HG03095 (cell line): ENCODE data around the gene KIF25.
"Not testable (repeated sequence)": the region's sequence is repeated elsewhere in the genome, so short reads cannot be mapped to it uniquely, and the experiment has no call there.

ENCODE experiments used
- ATAC-seq: cut with Tn5 transposase; IDR thresholded peaks from one replicate; pipeline ENCODE4 v1.9.1; 2021; ENCODE audit warnings: moderate library complexity; ENCODE audit not compliant: unreplicated experiment

KIF25 gene

GRCh38 chr6:167993831-167994230 is 3.6 kb upstream of the KIF25 start:
- no peak for ATAC-seq

- no peak for ATAC-seq
Measured at GRCh38 chr6:167995302-167995701, 2.2 kb upstream of the KIF25 start.

DNA sequence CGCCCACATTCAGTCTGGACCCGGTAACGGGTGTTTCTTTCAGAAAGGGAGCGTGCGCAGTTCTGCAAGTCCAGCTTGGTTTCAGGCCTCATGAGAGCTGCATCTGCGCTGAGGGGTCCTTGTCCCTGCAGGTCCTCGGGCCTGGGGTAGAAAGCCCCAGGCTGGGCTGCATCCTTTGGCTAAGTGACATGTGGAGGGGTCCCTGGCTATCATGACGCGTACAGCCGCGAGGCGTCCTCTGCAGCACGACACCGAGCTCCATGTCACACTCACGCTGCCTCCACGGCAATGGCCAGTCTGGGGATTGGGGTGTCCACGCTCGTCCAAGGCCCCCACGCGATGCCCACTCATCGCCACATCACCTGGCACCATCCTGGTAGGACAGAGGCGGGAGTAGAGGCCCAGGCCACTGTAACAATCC is 1.7 kb upstream of the KIF25 start:
- ATAC-seq = no peak

- no peak for ATAC-seq
Measured at GRCh38 chr6:167996424-167997199, 859 bp upstream of the KIF25 start.

DNA sequence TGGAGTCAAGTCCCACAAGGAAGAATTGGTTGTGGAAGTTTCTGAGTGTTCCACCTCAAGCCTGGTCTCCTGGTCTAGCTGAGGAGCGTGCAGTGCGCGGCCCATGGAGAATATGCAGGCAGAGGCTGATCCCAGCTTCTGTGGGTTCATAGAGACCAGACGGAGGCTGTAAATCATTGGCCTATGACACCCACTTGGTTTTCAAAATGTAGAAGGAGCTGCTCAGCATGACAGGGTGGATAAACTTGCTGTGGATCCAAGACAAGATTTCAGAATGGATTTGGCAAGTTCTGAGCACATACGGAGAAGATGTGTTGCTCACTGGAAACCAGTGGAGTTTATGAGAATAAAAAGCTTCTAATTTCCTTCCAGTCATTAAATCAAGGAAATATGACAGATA is 744 bp downstream of the KIF25 start:
- no peak for ATAC-seq

DNA sequence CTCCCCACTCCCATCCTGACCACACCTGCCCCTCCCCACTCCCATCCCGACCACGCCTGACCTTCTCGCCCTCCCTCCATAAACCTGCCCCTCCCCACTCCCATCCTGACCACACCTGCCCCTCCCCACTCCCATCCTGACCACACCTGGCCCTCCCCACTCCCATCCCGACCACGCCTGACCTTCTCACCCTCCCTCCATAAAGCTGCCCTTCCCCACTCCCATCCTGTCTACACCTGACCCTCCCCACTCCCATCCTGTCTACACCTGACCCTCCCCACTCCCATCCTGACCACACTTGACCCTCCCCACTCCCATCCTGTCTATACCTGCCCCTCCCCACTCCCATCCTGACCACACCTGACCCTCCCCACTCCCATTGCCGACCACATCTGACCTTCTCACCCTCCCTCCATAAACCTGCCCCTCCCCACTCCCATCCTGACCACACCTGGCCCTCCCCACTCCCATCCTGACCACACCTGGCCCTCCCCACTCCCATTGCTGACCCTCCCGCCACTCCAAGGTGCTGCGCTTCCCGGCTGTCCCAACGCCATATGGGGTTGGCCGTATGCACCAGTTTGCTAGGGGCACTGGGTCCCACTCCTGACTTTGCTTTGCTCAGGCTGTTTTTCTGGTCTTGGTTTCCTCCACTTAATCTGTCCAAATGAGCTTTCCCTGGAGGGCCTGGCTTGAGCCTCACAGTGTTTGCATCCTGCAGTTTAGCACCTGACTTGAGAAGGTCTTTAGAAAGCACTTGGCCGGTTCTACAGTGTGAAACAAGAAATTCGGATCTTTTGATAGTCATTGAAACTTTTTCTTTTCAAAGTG is 2.9 kb downstream of the KIF25 start:
- no peak for ATAC-seq

GRCh38 chr6:168001029-168001332 is 3.5 kb downstream of the KIF25 start:
- ATAC-seq = no peak

DNA sequence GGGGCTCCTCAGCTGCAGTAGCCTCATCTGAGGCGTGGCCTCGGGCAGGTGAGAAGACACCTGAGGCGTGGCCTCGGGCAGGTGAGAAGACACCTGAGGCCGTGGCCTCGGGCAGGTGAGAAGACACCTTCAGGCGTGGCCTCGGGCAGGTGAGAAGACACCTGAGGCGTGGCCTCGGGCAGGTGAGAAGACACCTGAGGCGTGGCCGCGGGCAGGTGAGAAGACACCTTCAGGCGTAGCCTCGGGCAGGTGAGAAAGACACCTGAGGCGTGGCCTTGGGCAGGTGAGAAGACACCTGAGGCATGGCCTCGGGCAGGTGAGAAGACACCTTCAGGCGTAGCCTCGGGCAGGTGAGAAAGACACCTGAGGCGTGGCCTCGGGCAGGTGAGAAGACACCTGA is 4.0 kb downstream of the KIF25 start:
- ATAC-seq = not testable (repeated sequence)

GRCh38 chr6:168002804-168003203 is 5.3 kb downstream of the KIF25 start:
- ATAC-seq = no peak

GRCh38 chr6:168004023-168004422 is 6.6 kb downstream of the KIF25 start:
- ATAC-seq = no peak

GRCh38 chr6:168004945-168005344 is 7.5 kb downstream of the KIF25 start:
- ATAC-seq = no peak

- ATAC-seq = no peak
Measured at GRCh38 chr6:168005796-168006195, 8.3 kb downstream of the KIF25 start.

GRCh38 chr6:168007592-168008338 is 10.3 kb downstream of the KIF25 start:
- ATAC-seq = no peak

GRCh38 chr6:168009331-168009730 is 11.9 kb downstream of the KIF25 start:
- ATAC-seq = no peak

DNA sequence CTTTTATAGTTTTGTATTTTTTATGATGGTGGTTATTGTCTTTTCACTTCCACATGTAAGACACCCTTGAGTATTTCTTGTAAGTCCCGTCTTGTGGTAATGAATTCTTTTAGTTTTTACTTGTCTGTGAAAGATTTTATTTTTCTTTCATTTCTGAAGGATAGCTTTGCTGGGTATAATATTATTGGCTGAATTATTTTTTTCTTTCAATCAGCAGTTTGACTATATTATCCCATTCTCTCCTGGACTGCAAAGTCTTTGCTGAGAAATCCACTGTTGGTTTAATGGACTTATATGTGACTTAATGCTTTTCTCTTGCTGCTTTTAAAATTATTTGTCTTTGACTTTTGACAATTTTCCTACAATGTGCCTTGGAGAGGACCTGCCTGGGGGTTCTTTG is 13.8 kb downstream of the KIF25 start:
- no peak for ATAC-seq

GRCh38 chr6:168012431-168013249 is 15.2 kb downstream of the KIF25 start:
- ATAC-seq = no peak

DNA sequence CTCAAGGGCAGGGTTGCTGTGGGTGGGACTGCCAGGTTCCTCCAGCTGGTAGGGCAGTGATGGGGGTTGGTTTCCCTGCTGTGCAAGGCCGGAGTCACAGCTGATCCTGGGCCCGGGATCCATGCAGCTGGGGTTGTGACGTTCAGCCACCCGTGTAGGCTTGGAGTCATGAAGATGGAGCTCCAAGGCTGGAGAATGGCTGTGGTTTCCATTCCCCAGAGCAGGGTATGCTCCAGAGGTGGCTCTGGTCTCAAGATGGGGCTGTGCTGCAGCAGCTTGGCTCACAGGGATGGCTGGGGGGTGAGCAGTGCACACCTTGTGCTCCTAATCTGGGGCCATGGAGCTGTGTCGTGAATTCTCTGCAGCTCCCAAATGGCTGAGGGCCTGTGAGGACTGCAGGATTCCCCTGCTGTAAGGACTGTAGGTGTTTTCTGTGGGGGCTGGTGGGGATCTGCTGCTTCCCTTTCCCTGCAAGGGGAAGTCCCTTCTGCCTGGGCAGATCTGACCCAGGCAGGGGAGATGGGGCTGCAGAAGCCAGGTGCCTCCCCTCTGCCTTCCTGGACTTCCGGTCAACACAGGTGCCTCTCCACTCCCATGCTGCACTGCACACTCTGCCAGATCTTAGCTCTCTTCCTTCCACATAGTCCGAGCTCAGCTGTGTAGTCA is 15.9 kb downstream of the KIF25 start:
- no peak for ATAC-seq

DNA sequence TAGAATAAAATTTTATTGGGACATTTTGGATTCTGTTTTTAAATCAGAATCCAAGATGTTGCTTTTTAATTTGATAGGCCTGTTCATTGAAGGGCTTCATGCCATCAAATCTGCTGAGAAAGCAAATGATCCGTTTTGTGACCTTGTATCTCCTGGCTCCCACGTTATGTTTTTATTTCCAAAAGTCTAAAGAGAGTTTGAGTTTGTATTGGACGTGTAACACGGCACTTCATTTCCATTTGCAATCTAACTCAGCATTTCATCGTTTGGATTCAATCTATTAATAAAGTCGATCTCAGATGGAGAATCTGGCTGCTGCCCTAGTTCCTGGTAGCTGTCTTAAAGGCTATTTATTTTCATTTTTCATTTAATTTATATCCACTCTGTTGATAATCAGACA is 17.0 kb downstream of the KIF25 start:
- ATAC-seq = no peak

DNA sequence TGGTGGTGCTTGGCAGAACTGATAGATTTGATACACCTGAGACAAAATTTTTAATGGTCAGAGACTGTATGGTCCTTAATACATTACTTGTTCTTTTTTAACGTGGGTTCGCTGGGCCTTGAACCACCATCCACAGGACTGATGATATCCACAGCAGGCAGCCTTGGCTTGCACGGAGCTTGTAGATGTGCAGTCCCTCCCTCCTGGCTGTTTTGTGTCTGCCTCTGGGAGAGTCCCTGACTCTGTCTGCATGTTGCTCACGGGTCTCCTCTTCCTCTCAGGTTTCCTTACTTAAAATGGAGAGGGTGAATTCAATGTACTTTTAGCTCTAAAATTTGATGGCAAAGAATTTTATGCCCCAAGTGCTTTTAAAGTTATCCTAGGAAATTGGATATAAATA is 17.5 kb downstream of the KIF25 start:
- no peak for ATAC-seq

GRCh38 chr6:168015482-168016175 is 18.2 kb downstream of the KIF25 start:
- no peak for ATAC-seq
